H1 (cell line): ENCODE measurements around the gene CALM3. TPM values are rescaled to one million over a fixed set of nuclear protein-coding genes. Genes with fewer than 3 reads are reported as not detected.

Source experiments
- BCL11A ChIP-seq, 2 experiments: IDR thresholded peaks; one replicate each; pipeline ENCODE4 v1.6.1; 2011; ENCODE audit warnings: low read depth in 2 of 2, low read length in 2 of 2, mild to moderate bottlenecking in 2 of 2
- CHD7 ChIP-seq: fragments of 300-600 bp; sonication (generic); IDR thresholded peaks from 2 replicates; pipeline ENCODE4 v1.7.1; 2012; ENCODE audit warnings: low read length, moderate library complexity, mild to moderate bottlenecking, inconsistent platforms; ENCODE audit not compliant: insufficient replicate concordance
- POLR2A ChIP-seq, 2 experiments: IDR thresholded peaks; 1 replicate in 1 of 2; 2 replicates in 1 of 2; pipeline ENCODE4 v1.6.1; 2011; ENCODE audit warnings: low read depth in 2 of 2, low read length in 2 of 2, mild to moderate bottlenecking in 2 of 2; ENCODE audit errors: control extremely low read depth in 1 of 2
- POU5F1 ChIP-seq: IDR thresholded peaks from 2 replicates; pipeline ENCODE4 v1.6.1; 2011; ENCODE audit warnings: low read depth, mild to moderate bottlenecking, low read length, moderate library complexity
- SIN3A ChIP-seq, 2 experiments: IDR thresholded peaks in 1 of 2; conservative IDR thresholded peaks in 1 of 2; 2 replicates each; pipeline ENCODE4 v1.6.1; 2011 to 2012; ENCODE audit warnings: low read length in 2 of 2, improper control_type of control experiment in 1 of 2, low read depth in 1 of 2, mild to moderate bottlenecking in 1 of 2
- SP1 ChIP-seq: IDR thresholded peaks from 2 replicates; pipeline ENCODE4 v1.6.1; 2011; ENCODE audit warnings: low read depth, low read length
- TEAD4 ChIP-seq: IDR thresholded peaks from 2 replicates; pipeline ENCODE4 v1.6.1; 2012; ENCODE audit warnings: low read depth, low read length, inconsistent platforms, mixed read lengths
- polyA plus RNA-seq, 7 experiments: library from polyadenylated mRNA; depleted of rRNA in 3 of 7; stranded (reverse) in 5 of 7; unstranded in 2 of 7; fragments of >200 nt in 5 of 7; fragments of 200-250 nt in 2 of 7; gene quantifications; 1 replicate in 5 of 7; 2 replicates in 1 of 7; 4 replicates in 1 of 7; pipeline versions ENCODE4 v1.2.1 to v1.2.3, GENCODE V29; 2011 to 2013; ENCODE audit warnings: missing spikeins in 2 of 7, mixed read lengths in 2 of 7
- total RNA-seq: library from RNA; stranded (reverse); fragmentation: NEBNext Ultra II Directional; extraction: Animal tissue kit (Norgen Biotek cat#: 25700); gene quantifications from 2 replicates; pipeline ENCODE4 v1.2.1, GENCODE V29; 2021

CALM3 gene
- total and polyA plus RNA-seq, 2 of the 8 experiments (the other 6 are each of a cell fraction or from before 2014, with no cell fraction given), result 315 to 326 TPM

DNA sequence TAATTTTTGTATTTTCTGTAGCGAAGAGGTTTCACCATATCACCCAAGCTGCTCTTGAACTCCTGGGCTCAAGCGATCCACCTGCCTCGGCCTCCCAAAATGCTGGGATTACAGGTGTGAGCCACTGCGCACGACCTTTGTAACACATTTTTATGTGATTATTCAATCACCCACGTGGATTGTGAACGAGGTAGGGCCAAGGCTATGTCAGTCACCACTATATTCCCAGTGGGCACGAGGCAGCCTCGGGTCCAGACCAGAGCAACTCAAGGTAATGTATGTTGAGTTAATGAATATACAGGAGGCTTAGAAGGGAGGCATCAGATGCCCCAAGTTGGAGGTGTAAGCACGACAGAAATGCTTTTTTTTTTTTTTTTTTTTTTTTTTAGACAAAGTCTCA lies 14.8 kb downstream of the CALM3 start (continued):
- TF ChIP-seq SP1, result no peak
- no peak for TF ChIP-seq BCL11A (IDR thresholded peaks at IDR 0.05; ENCODE audit: low read depth in 2 of 2, low read length in 2 of 2)
- no peak for TF ChIP-seq SIN3A (conservative IDR thresholded peaks at IDR 0.05 in 1 of 2, IDR thresholded peaks at IDR 0.05 in 1 of 2; ENCODE audit: low read depth in 1 of 2, low read length in 2 of 2)
- TF ChIP-seq POLR2A (IDR thresholded peaks at IDR 0.05; ENCODE audit: control extremely low read depth in 1 of 2, low read depth in 2 of 2, low read length in 2 of 2), result no peak
- TF ChIP-seq TEAD4, result no peak
- TF ChIP-seq POU5F1, result no peak
- no peak for TF ChIP-seq CHD7
